ENCODE data around the gene SEPTIN7. TPM values are rescaled to one million over a fixed set of nuclear protein-coding genes. Genes with fewer than 3 reads are reported as not detected.

Gene SEPTIN7
- total RNA-seq, 1 experiment from 2014 or later, result 233 TPM

DNA sequence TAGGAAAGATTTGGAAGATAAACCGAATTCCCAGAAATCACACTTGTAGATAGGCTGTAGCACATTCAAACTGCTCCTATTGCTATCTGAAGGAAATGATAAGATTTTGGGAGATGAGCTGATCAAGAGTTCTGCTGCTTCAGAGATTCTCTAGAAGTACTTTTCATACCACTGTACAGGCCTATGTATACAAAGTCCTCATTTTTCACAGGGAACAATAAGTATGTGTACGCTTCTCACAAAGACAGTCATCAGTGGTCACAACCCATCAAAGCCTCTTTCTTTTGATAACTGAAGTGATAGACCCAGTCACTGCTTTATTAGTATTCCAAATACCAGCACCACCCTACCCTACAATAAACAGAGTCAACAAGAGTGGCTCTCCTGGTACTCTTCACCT is 15.6 kb upstream of the SEPTIN7 start:
- DNase-seq (ENCODE audit: extremely low read depth, low read depth), result no peak

DNA sequence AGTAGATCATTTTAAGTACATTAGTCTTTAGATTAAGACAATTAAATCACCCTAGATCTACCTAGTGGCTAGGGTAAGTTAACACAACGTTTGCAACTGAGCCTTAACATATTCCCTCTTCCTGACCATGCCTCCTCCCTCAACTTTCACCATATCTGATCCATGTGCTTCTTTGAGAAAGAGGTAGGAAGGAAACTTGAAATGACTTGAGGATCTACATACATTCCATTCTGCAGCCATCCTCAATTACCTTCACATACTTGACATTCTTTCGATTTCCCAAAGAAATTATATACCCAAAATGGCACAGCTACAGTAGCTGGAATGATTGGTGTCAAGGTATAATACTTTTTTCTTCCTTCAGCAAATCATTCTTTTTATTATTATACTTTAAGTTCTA is 12.9 kb upstream of the SEPTIN7 start:
- DNase-seq (ENCODE audit: extremely low read depth, low read depth), result no peak

DNA sequence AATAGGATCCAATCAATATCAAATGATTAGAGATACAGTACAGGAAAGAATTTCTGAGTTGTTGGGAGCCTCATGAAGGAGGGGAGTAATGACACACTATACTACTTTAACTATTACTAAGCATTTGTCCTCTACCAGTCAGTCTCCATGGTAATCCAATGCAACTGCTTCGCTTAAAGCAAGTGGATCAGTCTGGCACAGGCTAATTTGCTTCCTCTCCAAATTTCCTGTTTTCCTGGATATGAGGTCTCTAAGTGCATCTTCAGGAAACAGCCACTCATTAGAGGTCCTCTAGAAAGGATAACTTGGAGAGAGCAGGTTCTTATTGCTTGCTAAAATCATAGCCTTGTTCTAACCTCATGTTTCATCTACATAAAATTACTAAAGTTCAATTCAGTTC is 8.4 kb upstream of the SEPTIN7 start:
- DNase-seq (ENCODE audit: extremely low read depth, low read depth), result no peak

GRCh38 chr7:35792873-35793489 is 7.9 kb upstream of the SEPTIN7 start:
- no peak for DNase-seq (ENCODE audit: extremely low read depth, low read depth)

GRCh38 chr7:35797311-35797710 is 3.5 kb upstream of the SEPTIN7 start:
- no peak for DNase-seq (ENCODE audit: extremely low read depth, low read depth)

DNA sequence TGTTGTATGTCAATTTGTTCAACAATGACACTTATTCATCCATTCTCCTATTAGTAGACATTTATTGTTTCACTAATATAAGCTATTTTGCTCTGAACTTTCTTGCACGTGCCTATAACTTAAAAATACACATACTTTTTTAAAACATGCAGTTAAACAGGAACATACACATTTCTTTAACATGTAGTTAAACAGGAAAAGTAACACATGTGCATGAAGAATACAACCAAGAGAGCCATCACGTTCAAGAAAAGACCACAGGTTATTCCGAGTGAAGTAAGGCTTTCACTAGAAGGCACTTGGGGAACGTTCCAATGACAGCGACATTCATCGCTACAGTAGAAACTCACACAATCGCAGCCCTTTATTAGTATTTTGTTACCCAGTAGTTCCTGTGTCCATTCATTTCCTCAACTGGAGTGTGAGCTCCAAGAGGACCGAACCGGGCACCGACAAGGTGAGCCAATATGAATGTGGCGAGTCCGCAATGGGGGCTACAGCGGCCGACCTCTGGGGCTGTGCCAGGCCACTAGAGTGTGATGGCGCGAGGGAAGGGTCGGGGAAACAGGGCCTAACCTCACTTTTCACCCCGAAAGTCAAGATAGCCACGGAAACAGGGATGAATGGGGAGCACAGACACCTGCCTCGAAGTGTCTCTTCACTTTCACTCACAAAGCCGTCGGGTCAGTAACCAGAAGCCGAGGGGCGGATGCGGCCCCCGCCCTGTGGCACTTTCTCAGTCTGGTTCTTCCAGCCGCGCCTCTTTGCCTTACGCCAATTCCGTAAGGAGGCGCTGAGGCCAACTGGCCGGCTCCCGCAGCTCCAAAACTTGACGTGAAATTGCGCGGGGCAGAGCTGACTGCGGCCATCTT is 775 bp upstream of the SEPTIN7 start:
- DNase-seq (ENCODE audit: extremely low read depth, low read depth), result peak; percentile 84

DNA sequence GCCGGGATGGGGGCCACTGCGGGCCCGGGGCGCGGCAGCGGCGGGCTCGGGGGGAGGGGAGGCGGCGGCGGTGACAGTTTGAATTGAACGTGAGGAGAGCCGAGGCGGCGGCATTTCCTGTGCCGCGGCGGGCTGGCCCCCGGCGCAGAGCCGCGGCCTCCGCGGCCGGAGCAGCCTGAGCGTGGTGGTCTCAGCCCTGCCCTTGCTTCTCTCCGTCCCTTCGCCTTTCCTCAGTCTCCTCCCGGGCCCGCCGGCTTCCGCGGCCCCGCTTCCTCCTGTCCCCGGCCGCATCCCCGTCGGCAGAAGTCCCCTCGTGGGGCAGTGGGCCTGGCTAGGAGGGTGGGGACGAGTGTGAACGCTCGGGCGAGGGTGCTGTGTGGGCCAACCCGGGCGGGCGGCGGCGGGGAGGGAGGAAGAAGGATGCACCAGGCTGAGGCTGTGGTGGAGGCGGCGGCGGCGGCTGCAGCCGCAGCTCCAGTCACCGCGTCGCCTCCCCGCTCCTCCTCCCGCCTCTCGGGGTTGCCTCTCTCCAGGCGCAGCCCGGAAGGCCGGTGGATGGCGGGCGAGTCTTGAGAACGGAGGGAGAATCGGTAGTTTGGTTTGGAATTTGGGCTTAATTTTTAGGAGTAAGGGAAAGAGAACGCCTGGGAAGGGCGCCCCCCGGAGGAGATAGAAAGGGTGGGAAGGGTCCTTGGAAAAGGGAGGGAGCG is 690 bp downstream of the SEPTIN7 start:
- peak; percentile 36 for DNase-seq (ENCODE audit: extremely low read depth, low read depth)

DNA sequence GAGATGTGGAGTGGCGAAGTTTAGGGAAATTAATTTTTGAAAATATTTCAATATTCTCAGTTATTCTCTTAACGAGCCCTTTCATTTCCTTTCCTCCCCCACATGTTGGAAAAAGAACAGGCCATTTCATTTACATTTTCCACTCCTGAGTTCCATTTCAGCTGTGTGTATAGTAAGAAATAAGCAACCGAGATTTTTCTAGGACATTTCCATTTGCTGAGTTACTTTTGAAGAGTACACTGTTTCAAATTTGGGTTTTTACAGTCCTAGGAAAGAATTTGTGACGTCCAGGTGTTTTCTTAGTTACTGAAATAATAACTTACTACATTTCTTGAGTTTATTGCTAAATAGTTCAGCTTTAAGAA is 1.2 kb downstream of the SEPTIN7 start:
- no peak for DNase-seq (ENCODE audit: extremely low read depth, low read depth)

- DNase-seq (ENCODE audit: extremely low read depth, low read depth), result no peak
Observed at GRCh38 chr7:35802649-35803048, 1.8 kb downstream of the SEPTIN7 start.

DNA sequence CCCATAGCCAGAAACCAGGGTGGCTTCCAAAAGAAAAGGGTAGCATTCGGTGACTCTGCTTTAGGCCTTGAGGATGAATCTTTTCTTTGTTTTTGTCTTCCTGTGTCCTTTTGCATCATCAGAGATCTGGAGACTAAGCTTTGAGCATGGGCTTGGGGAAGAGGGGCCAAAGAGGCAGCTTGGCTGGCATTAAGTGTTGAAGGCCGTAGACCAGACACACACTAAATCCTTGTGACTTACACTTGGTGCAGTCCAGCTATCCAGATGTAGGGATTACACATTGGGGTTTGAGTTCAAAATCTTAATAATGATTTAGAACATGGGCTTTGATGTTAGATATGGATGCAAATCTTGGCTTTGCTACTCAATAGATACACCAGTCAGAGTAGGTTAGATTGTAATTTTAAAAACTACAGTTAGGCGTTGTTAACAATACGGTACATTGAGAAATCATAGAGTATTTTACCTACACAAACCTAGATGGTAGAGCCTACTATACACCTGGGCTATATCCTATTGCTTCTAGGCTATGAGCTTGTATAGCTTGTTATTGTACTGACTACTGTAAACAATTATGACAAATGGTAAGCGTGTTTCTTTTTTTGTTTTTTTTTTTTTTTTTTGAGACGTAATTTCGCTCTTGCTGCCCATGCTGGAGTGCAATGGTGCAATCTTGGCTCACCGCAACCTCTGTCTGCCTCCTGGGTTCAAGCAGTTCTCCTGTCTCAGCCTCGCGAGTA is 3.5 kb downstream of the SEPTIN7 start:
- no peak for DNase-seq (ENCODE audit: extremely low read depth, low read depth)

DNA sequence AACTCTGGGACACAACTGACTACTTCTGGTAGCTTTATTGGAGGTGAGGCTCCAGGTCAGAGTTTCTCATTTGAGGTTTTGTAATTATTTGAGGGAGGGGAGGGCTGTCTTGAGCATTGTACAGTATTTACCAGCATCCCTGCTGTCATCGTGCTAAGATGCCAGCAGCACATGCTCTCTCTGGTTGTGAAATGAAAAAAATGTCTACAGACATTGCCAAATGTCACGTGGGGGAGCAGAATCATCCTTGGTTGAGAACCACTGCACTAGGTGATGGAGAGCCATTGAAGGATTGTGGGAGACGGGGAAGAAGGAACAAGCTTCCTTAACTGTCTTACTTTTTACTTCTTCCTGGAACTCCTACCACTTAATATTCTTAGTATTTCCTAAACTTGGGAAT is 5.0 kb downstream of the SEPTIN7 start:
- DNase-seq (ENCODE audit: extremely low read depth, low read depth), result no peak

GRCh38 chr7:35816514-35816913 is 15.7 kb downstream of the SEPTIN7 start:
- DNase-seq (ENCODE audit: extremely low read depth, low read depth), result no peak

DNA sequence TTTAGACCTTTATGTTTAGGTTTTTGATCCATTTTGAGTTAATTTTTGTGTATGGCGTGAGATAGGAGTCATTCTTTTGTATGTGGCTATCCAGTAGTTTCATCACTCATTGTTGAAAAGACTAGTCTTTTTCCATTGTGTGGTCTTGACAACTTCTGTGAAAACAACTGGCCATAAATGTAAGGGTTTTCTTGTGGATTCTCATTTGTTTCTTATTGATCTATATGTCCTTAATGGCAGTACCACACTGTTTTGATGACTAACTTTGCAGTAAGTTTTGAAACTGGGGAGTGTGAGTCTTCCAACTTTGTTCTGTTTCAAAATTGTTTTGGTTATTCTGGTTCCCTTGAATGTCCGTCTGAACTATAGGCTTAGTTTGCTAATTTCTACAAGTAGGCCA is 16.3 kb downstream of the SEPTIN7 start:
- no peak for DNase-seq (ENCODE audit: extremely low read depth, low read depth)

- DNase-seq (ENCODE audit: extremely low read depth, low read depth), result no peak
Observed at GRCh38 chr7:35817930-35818329, 17.1 kb downstream of the SEPTIN7 start.

DNA sequence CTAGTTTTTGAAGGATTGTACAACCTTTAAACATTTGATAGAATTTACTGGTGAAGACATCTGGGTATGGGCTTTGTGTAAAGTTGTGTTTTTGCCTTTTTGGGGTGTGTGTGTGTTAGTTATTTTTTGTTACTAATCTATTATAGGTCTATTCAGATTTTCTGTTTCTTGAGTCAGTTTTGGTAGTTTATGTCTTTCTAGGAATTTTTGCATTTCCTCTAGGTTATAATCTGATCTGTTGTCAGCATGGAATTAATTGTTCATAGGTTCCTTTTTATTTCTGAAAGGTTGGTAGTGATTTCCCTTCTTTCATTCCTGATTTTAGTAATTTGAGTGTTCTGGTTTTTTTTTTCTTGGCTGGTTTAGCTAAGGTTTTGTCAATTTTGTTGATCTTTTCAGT is 17.7 kb downstream of the SEPTIN7 start:
- DNase-seq (ENCODE audit: extremely low read depth, low read depth), result no peak

GRCh38 chr7:35819310-35819709 is 18.5 kb downstream of the SEPTIN7 start:
- DNase-seq (ENCODE audit: extremely low read depth, low read depth), result no peak

DNA sequence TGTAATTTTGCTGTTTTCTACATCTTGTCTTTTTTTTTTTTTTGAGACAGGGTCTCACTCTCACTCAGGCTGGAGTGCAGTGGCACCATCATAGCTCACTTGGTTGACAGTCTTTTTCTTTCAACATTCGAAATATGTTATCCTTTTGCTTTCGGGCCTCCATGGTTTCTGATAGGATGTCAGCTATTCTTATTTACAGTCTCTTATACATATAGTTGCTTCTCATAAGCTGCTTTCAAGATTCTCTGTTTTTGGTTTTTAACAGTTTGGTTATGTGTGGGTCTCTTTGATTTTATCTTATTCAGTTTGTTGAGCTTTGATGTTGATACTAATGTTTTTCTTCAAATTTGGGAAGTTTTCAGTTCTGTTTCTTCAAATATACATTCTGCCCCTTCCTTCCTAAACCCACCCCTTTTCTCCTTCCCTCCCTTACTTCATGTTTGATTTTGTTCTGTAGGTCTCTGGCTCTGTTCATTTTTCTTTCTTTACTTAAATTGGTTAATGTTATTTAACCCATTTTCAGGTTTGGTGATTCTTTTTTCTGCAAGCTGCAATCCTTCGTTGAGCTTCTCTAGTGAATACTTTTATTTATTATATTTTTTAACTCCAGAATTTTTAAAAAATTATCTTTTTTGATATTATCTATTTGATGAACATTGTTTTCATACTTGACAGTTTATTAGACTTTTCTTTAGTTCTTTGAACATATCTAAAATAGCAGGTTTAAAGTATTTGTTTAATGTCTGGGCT is 19.3 kb downstream of the SEPTIN7 start:
- DNase-seq (ENCODE audit: extremely low read depth, low read depth), result no peak

DNA sequence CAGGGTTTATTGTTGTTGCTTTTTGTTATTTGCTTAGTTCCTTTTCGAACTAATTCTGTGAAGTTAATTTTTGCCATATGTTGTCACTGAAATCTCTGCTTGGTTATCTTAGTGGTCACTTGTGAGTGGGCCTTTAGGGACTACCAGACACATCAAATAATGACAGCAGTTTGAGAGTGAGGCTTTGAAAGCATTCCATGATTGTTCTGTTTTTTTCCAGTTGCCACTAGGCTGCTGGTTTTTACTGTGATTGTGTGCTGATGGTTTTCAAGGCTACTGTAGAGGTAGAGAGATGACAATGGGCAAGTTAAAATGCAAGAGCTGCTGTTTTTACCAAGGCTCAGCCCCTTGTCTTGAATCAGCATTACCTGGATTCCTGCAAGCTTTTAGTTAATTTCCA is 20.0 kb downstream of the SEPTIN7 start:
- no peak for DNase-seq (ENCODE audit: extremely low read depth, low read depth)

GRCh38 chr7:35823440-35823839 is 22.6 kb downstream of the SEPTIN7 start:
- no peak for DNase-seq (ENCODE audit: extremely low read depth, low read depth)

GRCh38 chr7:35825974-35826373 is 25.1 kb downstream of the SEPTIN7 start:
- DNase-seq (ENCODE audit: extremely low read depth, low read depth), result no peak

Measured in NCI-H460 (cell line).